Osteoblast (primary cell): ENCODE measurements around the gene BAZ1A. TPM values are rescaled to one million over a fixed set of nuclear protein-coding genes. Genes with fewer than 3 reads are reported as not detected.

Experiments
- DNase-seq: peaks from one replicate; pipeline ENCODE4 v3.0.0; 2011; ENCODE audit warnings: low spot score, mixed read lengths; ENCODE audit not compliant: insufficient read length; ENCODE audit errors: missing footprints
- H2AFZ ChIP-seq: 2 replicates; pipeline ENCODE4 v1.6.0; 2011; ENCODE audit warnings: mild to moderate bottlenecking, low read length
- H3K27ac ChIP-seq: 2 replicates; pipeline ENCODE4 v1.5.1; 2011; ENCODE audit warnings: mild to moderate bottlenecking, low read depth, low read length, moderate library complexity
- H3K27me3 ChIP-seq: 2 replicates; pipeline ENCODE4 v1.6.0; 2012; ENCODE audit warnings: mild to moderate bottlenecking, control low read depth, inconsistent platforms, low read length, moderate library complexity; ENCODE audit not compliant: insufficient read depth
- H3K36me3 ChIP-seq: 2 replicates; pipeline ENCODE4 v1.5.1; 2011; ENCODE audit warnings: mild to moderate bottlenecking, low read length, control low read depth, moderate library complexity; ENCODE audit not compliant: insufficient read depth
- H3K4me1 ChIP-seq: 2 replicates; pipeline ENCODE4 v1.5.1; 2011; ENCODE audit warnings: mild to moderate bottlenecking, low read length, control low read depth, moderate library complexity; ENCODE audit not compliant: insufficient read depth
- H3K4me2 ChIP-seq: 2 replicates; pipeline ENCODE4 v1.6.0; 2011; ENCODE audit warnings: mild to moderate bottlenecking, low read length; ENCODE audit not compliant: insufficient read depth
- H3K4me3 ChIP-seq: fragments of 200-600 bp; sonication (generic); 3 replicates; pipeline ENCODE4 v1.5.1; 2012; ENCODE audit warnings: mild to moderate bottlenecking, low read length, inconsistent platforms; ENCODE audit not compliant: insufficient read depth
- H3K79me2 ChIP-seq: 2 replicates; pipeline ENCODE4 v1.6.0; 2012; ENCODE audit warnings: mild to moderate bottlenecking, low read length, control low read depth, inconsistent platforms; ENCODE audit not compliant: insufficient read depth
- H3K9me3 ChIP-seq: 2 replicates; pipeline ENCODE4 v1.5.1; 2011; ENCODE audit warnings: low read depth, low read length, control low read depth
- H4K20me1 ChIP-seq: 2 replicates; pipeline ENCODE4 v1.6.0; 2012; ENCODE audit warnings: mild to moderate bottlenecking, low read length, control low read depth; ENCODE audit not compliant: insufficient read depth
- CTCF ChIP-seq: IDR thresholded peaks from 2 replicates; pipeline ENCODE4 v1.5.1; 2011; ENCODE audit warnings: mild to moderate bottlenecking, low read depth, low read length, moderate library complexity; ENCODE audit errors: extremely low read depth
- total RNA-seq: library from RNA; depleted of rRNA; stranded (reverse); fragments of >200 nt; gene quantifications from 2 replicates; pipeline ENCODE4 v1.2.3, GENCODE V29; 2012

Gene BAZ1A, protein sequence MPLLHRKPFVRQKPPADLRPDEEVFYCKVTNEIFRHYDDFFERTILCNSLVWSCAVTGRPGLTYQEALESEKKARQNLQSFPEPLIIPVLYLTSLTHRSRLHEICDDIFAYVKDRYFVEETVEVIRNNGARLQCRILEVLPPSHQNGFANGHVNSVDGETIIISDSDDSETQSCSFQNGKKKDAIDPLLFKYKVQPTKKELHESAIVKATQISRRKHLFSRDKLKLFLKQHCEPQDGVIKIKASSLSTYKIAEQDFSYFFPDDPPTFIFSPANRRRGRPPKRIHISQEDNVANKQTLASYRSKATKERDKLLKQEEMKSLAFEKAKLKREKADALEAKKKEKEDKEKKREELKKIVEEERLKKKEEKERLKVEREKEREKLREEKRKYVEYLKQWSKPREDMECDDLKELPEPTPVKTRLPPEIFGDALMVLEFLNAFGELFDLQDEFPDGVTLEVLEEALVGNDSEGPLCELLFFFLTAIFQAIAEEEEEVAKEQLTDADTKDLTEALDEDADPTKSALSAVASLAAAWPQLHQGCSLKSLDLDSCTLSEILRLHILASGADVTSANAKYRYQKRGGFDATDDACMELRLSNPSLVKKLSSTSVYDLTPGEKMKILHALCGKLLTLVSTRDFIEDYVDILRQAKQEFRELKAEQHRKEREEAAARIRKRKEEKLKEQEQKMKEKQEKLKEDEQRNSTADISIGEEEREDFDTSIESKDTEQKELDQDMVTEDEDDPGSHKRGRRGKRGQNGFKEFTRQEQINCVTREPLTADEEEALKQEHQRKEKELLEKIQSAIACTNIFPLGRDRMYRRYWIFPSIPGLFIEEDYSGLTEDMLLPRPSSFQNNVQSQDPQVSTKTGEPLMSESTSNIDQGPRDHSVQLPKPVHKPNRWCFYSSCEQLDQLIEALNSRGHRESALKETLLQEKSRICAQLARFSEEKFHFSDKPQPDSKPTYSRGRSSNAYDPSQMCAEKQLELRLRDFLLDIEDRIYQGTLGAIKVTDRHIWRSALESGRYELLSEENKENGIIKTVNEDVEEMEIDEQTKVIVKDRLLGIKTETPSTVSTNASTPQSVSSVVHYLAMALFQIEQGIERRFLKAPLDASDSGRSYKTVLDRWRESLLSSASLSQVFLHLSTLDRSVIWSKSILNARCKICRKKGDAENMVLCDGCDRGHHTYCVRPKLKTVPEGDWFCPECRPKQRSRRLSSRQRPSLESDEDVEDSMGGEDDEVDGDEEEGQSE (N-terminal part only)
- total RNA-seq: 23.9 and 25.9 TPM in 2 replicates

- H3K27me3 ChIP-seq: no peaks in the 10 kb centered on the region
- peak within 1 kb of the TSS; percentile 86 for H3K27ac ChIP-seq
- no peak for TF ChIP-seq CTCF
- peak within 1 kb of the TSS; percentile 91 for H2AFZ ChIP-seq
- H3K9me3 ChIP-seq: no peaks in the 10 kb centered on the region
- peaks cover 3% of the 10 kb centered on the region for H4K20me1 ChIP-seq
- peak; percentile 95 for DNase-seq
- peak within 1 kb of the TSS; percentile 92 for H3K4me3 ChIP-seq
- peaks cover 3% of the 10 kb centered on the region for H3K4me1 ChIP-seq
- H3K36me3 ChIP-seq: no peaks in the 10 kb centered on the region
- peaks cover 40% of the 10 kb centered on the region for H3K79me2 ChIP-seq
- peak within 1 kb of the TSS; percentile 100 for H3K4me2 ChIP-seq
Measured at GRCh38 chr14:34875031-34875922, at the start of gene BAZ1A. TSS of gene BAZ1A (minus strand) at chr14:34875360. CDS start at chr14:34874604, 756 bp downstream.

GRCh38 chr14:34920339-34920738 is 45.2 kb upstream of the BAZ1A start:
- H3K36me3 ChIP-seq: no peaks in the 10 kb centered on the region
- DNase-seq: peak; percentile 2
- no peaks in the 10 kb centered on the region for H3K9me3 ChIP-seq
- no peak overlapping the region for H3K4me3 ChIP-seq
- TF ChIP-seq CTCF: no peak
- no peaks in the 10 kb centered on the region for H3K27me3 ChIP-seq
- H2AFZ ChIP-seq: no peak overlapping the region
- no peaks in the 10 kb centered on the region for H3K4me1 ChIP-seq
- H3K79me2 ChIP-seq: no peaks in the 10 kb centered on the region
- no peaks in the 10 kb centered on the region for H4K20me1 ChIP-seq
- no peak overlapping the region for H3K4me2 ChIP-seq
- H3K27ac ChIP-seq: no peak overlapping the region

GRCh38 chr14:34913619-34914018 is 38.5 kb upstream of the BAZ1A start:
- Histone ChIP-seq H4K20me1 (no peaks in the 10 kb centered on the region), H3K4me1 (peaks cover 3% of the 10 kb centered on the region), H3K27ac (no peak overlapping the region), H3K9me3 (no peaks in the 10 kb centered on the region), H3K36me3 (no peaks in the 10 kb centered on the region), H3K4me2 (no peak overlapping the region), H2AFZ (no peak overlapping the region), H3K27me3 (no peaks in the 10 kb centered on the region), H3K79me2 (no peaks in the 10 kb centered on the region), H3K4me3 (no peak overlapping the region)
- no peak for DNase-seq
- TF ChIP-seq CTCF: no peak
